ENCODE measurements around the gene DOP1A. TPM values are rescaled to one million over a fixed set of nuclear protein-coding genes. Genes with fewer than 3 reads are reported as not detected.

The DOP1A gene
- total RNA-seq, 4 donors from 2014 or later = 33.2 to 46.9 (median 34.1) TPM

DNA sequence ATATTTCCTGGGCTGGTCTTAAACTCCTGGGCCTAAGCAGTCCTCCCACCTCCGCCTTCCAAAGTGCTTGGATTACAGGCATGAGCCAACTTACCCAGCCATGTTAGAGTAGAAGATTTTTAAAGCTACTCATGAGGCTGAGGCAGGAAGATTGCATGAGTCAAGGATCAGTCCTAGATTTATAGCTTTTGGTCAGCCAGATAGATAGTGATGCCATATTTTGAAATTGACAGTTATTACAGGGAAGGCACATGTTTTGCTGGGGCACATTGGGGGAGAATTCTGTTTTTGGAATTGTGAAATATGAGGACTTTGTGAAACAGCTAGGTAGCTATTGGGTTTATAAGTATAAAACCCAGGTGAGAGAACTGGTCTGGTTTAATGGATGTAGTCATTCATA, 40.9 kb downstream of the DOP1A start:
- DNase-seq (ENCODE audit: extremely low spot score) = no peak
- intact Hi-C loops (cut with DNase I) = no loop called here
- TF ChIP-seq POLR2A (IDR thresholded peaks at IDR 0.05; ENCODE audit: low read depth) (no peak), EP300 (IDR thresholded peaks at IDR 0.05) (no peak), POLR2AphosphoS5 (IDR thresholded peaks at IDR 0.05) (no peak)
- TF ChIP-seq, protein P1, sequence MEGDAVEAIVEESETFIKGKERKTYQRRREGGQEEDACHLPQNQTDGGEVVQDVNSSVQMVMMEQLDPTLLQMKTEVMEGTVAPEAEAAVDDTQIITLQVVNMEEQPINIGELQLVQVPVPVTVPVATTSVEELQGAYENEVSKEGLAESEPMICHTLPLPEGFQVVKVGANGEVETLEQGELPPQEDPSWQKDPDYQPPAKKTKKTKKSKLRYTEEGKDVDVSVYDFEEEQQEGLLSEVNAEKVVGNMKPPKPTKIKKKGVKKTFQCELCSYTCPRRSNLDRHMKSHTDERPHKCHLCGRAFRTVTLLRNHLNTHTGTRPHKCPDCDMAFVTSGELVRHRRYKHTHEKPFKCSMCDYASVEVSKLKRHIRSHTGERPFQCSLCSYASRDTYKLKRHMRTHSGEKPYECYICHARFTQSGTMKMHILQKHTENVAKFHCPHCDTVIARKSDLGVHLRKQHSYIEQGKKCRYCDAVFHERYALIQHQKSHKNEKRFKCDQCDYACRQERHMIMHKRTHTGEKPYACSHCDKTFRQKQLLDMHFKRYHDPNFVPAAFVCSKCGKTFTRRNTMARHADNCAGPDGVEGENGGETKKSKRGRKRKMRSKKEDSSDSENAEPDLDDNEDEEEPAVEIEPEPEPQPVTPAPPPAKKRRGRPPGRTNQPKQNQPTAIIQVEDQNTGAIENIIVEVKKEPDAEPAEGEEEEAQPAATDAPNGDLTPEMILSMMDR (IDR thresholded peaks at IDR 0.05) = no peak
- H3K4me3 ChIP-seq = no peak overlapping the region
- no peaks in the 10 kb centered on the region for H3K9me3 ChIP-seq
- H3K4me1 ChIP-seq = no peaks in the 10 kb centered on the region
- 100% methylated on average over 1 of the region's 1 CpG for whole genome bisulfite sequencing
- no peaks in the 10 kb centered on the region for H3K27me3 ChIP-seq
- H3K27ac ChIP-seq (replicated peaks in 1 of 4) = no peak overlapping the region
- H3K36me3 ChIP-seq = peaks cover 0 to 46% (median 23%) of the 10 kb centered on the region in 4 donors

DNA sequence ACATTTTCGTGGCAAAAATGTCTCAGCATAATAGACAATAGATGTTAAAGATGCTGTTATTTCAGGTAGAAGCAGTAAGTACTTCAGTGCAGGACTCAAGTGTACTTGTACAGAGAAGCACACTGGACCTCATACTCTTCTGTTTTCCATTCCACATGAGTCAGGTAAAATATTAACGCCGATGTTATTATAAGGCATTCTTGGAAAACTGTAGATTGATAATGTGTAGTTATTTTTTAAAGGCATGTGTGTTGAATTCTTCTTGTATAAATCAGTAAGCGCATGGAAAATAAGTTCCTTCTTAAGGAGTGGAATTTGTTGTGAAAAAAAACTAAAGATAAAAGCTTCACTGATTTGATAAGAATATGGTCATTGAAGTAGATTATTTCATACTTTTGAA, 45.8 kb downstream of the DOP1A start:
- Histone ChIP-seq H3K36me3 (peaks cover 0 to 62% (median 23%) of the 10 kb centered on the region in 4 donors), H3K4me1 (no peaks in the 10 kb centered on the region), H3K9me3 (no peaks in the 10 kb centered on the region), H3K4me3 (no peak overlapping the region), H3K27ac (replicated peaks in 1 of 4) (no peak overlapping the region), H3K27me3 (no peaks in the 10 kb centered on the region)
- intact Hi-C loops (cut with DNase I) = no loop called here
- no peak for DNase-seq (ENCODE audit: extremely low spot score)
- 74% methylated on average over 4 of the region's 4 CpGs for WGBS
- TF ChIP-seq EP300 (IDR thresholded peaks at IDR 0.05) (no peak), POLR2AphosphoS5 (IDR thresholded peaks at IDR 0.05) (no peak), POLR2A (IDR thresholded peaks at IDR 0.05; ENCODE audit: low read depth) (no peak)
- TF ChIP-seq, protein P1 (IDR thresholded peaks at IDR 0.05) = no peak

DNA sequence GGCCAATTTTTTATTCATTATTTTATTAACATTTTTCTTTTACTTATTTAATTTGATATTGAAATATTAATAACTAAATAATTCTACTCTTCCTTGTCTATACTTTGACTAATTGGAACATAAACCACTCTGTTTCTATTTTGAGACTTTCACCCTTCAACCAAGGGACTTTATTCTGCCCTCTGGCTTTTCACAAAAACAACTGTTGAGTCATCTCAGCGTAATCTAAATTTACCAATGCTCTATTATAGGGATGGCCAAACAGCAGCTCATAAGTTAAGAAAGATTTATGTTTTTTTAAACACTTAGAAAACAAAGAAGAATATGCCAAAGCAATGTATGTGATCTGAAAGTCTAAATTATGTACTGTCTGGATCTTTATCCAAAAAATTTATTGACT, 46.7 kb downstream of the DOP1A start:
- H3K27ac ChIP-seq (replicated peaks in 1 of 4) = no peak overlapping the region
- no peak overlapping the region for H3K4me3 ChIP-seq
- H3K27me3 ChIP-seq = no peaks in the 10 kb centered on the region
- intact Hi-C loops (cut with DNase I) = no loop called here
- DNase-seq (ENCODE audit: extremely low spot score) = no peak
- peaks cover 0 to 63% (median 19%) of the 10 kb centered on the region in 4 donors for H3K36me3 ChIP-seq
- H3K4me1 ChIP-seq = no peaks in the 10 kb centered on the region
- H3K9me3 ChIP-seq = no peaks in the 10 kb centered on the region
- 75% methylated on average over 1 of the region's 1 CpG for WGBS
- TF ChIP-seq, protein P1 (IDR thresholded peaks at IDR 0.05) = no peak
- TF ChIP-seq POLR2AphosphoS5 (IDR thresholded peaks at IDR 0.05) (no peak), EP300 (IDR thresholded peaks at IDR 0.05) (no peak), POLR2A (IDR thresholded peaks at IDR 0.05; ENCODE audit: low read depth) (no peak)

DNA sequence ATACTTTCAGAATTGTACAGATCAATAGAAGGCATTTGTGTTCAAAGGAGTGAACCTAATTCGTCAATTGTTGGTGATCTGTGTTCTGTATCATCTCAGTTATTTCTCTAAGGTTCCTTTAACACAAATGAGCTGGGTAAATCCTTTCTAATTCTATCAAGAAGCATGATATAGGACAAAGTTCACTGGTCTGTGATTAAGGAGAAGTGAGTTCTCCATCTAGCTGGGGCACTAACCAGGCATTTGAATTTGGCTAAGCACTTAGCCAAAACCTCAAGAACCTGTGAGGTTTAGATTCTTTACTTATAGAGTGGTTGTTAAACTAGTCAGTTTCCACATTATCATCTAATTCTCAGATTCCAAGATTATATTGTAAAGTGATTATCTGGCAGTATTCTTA, 50.3 kb downstream of the DOP1A start:
- intact Hi-C loops (cut with DNase I) = loop anchor here (2.0 kb wide), 1 partner anchor 51 kb away; the partner anchor contains the start of gene DOP1A
- no peaks in the 10 kb centered on the region for H3K27me3 ChIP-seq
- peaks cover 0 to 64% (median 13%) of the 10 kb centered on the region in 4 donors for H3K36me3 ChIP-seq
- H3K9me3 ChIP-seq = no peaks in the 10 kb centered on the region
- TF ChIP-seq EP300 (IDR thresholded peaks at IDR 0.05) = no peak
- TF ChIP-seq, protein P1 (IDR thresholded peaks at IDR 0.05) = no peak
- TF ChIP-seq POLR2A (IDR thresholded peaks at IDR 0.05; ENCODE audit: low read depth) = no peak
- H3K4me1 ChIP-seq = no peaks in the 10 kb centered on the region
- DNase-seq (ENCODE audit: extremely low spot score) = no peak
- no peak overlapping the region for H3K4me3 ChIP-seq
- 91% methylated on average over 1 of the region's 1 CpG for WGBS
- H3K27ac ChIP-seq (replicated peaks in 1 of 4) = no peak overlapping the region

DNA sequence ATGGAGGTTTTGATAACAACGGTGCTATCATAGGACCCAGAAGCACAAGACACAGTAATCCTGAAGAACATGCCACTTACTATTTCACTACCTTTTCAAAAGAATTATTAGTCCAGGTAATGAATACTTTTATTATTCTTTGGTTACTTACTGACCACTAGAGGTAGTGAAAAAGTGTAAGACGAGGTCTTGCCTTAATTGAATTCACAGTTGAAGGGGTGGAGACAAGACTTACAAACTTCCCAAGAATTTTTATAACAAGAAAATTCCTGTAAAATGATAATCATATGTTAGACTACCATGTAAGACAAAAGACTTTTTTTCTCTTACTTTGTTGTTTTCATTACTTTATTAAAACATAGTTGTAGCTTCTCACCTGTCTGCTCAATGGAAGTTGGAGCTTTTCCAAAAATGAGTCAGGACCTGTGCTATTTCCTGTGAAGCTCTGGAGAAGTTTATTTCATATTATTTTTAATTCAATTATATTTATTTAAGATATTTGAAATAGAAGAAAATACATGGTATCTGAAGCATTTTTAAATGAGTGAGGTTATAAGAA, 52.4 kb downstream of the DOP1A start:
- intact Hi-C loops (cut with DNase I) = loop anchor here (2.0 kb wide), 1 partner anchor 53 kb away; the partner anchor contains the start of gene DOP1A
- TF ChIP-seq POLR2AphosphoS5 (IDR thresholded peaks at IDR 0.05) = no peak
- 98% methylated on average over 2 of the region's 2 CpGs for WGBS
- Histone ChIP-seq H3K9me3 (no peaks in the 10 kb centered on the region), H3K27ac (replicated peaks in 1 of 4) (no peak overlapping the region), H3K4me3 (no peak overlapping the region), H3K27me3 (no peaks in the 10 kb centered on the region), H3K36me3 (peaks cover 0 to 65% (median 32%) of the 10 kb centered on the region in 4 donors), H3K4me1 (no peaks in the 10 kb centered on the region)
- DNase-seq (ENCODE audit: extremely low spot score) = no peak
